LNCaP clone FGC (cell line): Measurements from ENCODE around the gene TMEM179B.
"Not testable (repeated sequence)": the region's sequence is repeated elsewhere in the genome, so short reads cannot be mapped to it uniquely, and the experiment has no call there.

ENCODE experiments used
- DNase-seq: peaks from one replicate; pipeline ENCODE4 v3.0.0-alpha.2; 2011; ENCODE audit warnings: low read depth
- H3K4me3 ChIP-seq: 2 replicates; pipeline ENCODE4 v1.5.1; 2011; ENCODE audit warnings: mild to moderate bottlenecking, low read depth, low read length, control low read depth
- TF ChIP-seq, protein P1 (sequence below): IDR thresholded peaks from 2 replicates; pipeline ENCODE4 v1.5.1; 2012; ENCODE audit warnings: mild to moderate bottlenecking; ENCODE audit not compliant: control insufficient read depth, insufficient read depth; ENCODE audit errors: extremely low read depth

Gene TMEM179B

DNA sequence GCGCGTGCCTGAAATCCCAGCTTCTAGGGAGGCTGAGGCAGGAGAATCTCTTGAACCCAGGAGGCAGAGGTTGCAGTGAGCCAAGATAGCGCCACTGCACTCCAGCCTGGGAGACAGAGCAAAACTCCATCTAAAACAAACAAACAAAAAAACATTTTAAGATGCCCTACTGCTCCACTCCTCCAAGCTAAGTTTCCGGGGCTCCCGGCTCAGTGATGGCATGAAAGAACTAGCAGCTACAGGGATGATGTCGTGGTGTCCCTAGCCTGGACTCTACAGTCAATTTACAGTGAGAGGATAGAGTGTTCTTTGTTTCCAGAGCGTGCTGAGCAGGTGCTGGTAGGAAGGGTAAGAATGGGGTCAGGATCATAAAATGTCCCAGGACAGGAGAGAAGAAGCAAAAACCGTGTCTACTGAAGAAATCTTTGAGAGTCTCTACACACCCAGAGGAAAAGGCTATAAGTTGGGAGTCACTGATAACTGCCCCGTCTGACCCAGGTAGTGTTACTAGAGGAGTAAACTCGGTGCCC is 32.1 kb upstream of the TMEM179B start:
- TF ChIP-seq, protein P1, sequence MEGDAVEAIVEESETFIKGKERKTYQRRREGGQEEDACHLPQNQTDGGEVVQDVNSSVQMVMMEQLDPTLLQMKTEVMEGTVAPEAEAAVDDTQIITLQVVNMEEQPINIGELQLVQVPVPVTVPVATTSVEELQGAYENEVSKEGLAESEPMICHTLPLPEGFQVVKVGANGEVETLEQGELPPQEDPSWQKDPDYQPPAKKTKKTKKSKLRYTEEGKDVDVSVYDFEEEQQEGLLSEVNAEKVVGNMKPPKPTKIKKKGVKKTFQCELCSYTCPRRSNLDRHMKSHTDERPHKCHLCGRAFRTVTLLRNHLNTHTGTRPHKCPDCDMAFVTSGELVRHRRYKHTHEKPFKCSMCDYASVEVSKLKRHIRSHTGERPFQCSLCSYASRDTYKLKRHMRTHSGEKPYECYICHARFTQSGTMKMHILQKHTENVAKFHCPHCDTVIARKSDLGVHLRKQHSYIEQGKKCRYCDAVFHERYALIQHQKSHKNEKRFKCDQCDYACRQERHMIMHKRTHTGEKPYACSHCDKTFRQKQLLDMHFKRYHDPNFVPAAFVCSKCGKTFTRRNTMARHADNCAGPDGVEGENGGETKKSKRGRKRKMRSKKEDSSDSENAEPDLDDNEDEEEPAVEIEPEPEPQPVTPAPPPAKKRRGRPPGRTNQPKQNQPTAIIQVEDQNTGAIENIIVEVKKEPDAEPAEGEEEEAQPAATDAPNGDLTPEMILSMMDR: no peak
- no peak for DNase-seq
- H3K4me3 ChIP-seq: no peak overlapping the region

- no peak for DNase-seq
- TF ChIP-seq, protein P1: no peak
- no peak overlapping the region for H3K4me3 ChIP-seq
Measured at GRCh38 chr11:62757846-62758788, 29.1 kb upstream of the TMEM179B start.

DNA sequence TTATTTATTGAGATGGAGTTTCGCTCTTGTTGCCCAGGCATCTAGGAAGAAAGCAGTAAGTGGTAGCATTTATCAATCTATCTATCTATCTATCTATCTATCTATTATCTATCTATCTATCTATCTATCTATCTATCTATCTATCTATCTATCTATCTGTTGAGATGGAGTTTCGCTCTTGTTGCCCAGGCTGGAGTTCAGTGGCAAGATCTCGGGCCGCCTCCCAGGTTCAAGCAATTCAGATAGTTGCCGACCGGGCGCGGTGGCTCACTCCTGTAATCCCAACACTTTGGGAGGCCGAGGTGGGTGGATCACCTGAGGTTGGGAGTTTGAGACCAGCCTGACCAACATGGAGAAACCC is 26.4 kb upstream of the TMEM179B start:
- not testable (repeated sequence) for DNase-seq
- H3K4me3 ChIP-seq: peak overlapping the region; percentile 87

- TF ChIP-seq, protein P1: no peak
- no peak for DNase-seq
- H3K4me3 ChIP-seq: peak overlapping the region; percentile 75
Measured at GRCh38 chr11:62770778-62771143, 16.4 kb upstream of the TMEM179B start.

GRCh38 chr11:62771144-62772021 is 15.8 kb upstream of the TMEM179B start, which contains the start of gene TAF6L:
Gene TAF6L (plus strand): TSS chr11:62771396. CDS start chr11:62775784, 4,388 bp downstream.
- DNase-seq: peak; percentile 94
- H3K4me3 ChIP-seq: peak within 1 kb of the TSS; percentile 75
- TF ChIP-seq, protein P1: no peak

DNA sequence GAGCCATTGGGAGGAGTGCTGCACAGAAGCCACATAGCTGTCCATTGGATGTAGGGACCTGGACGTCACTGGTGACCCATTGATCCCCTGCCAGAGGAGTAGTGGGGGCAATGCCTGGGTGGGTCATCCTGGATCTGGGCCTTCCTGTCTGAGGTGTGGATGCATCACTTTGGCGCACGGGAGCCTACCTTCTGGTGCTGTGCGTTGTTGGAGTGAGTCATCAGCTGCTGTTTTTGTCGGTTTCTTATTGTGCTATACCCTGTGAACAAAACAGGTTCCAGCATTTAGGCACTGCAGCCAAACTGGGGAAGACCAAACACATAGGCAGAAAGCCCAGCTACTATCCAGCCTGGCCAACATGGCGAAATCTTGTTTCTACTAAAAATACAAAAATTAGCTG is 12.8 kb upstream of the TMEM179B start:
- TF ChIP-seq, protein P1: no peak
- DNase-seq: no peak
- H3K4me3 ChIP-seq: no peak overlapping the region

DNA sequence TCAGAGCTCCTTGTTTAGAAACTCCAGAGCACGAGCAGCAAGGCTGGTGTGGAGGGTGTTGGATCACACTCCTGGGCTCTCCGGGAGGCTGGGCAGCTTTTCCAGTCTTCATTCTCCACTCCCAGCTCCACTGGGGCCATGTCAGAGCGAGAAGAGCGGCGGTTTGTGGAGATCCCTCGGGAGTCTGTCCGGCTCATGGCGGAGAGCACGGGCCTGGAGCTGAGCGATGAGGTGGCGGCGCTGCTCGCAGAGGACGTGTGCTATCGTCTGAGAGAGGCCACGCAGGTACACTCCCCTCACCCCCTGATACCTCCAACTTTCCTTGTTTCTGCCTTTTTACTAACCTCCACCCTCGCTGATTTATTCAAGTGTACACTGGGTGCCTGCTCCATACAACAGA is 11.6 kb upstream of the TMEM179B start:
- no peak overlapping the region for H3K4me3 ChIP-seq
- no peak for DNase-seq
- TF ChIP-seq, protein P1: no peak
